ENCODE measurements around the gene TUFM. TPM values are rescaled to one million over a fixed set of nuclear protein-coding genes. Genes with fewer than 3 reads are reported as not detected.
"Not testable (repeated sequence)": the region's sequence is repeated elsewhere in the genome, so short reads cannot be mapped to it uniquely, and the experiment has no call there.

TUFM gene
- polyA plus RNA-seq, 12 donors = 108 to 176 (median 142) TPM; not detected in 1

- DNase-seq = no peak
These were observed 31.0 kb upstream of the TUFM start for GRCh38 chr16:28876973-28877654.

- no peak for DNase-seq
These were observed 30.0 kb upstream of the TUFM start for GRCh38 chr16:28876019-28876659.

GRCh38 chr16:28875134-28876018, 29.2 kb upstream of the TUFM start:
- DNase-seq = peak; percentile 38

GRCh38 chr16:28874406-28874805, 28.3 kb upstream of the TUFM start:
- DNase-seq = no peak

GRCh38 chr16:28873543-28874201, 27.5 kb upstream of the TUFM start:
- no peak for DNase-seq

GRCh38 chr16:28872952-28873351, 26.8 kb upstream of the TUFM start:
- no peak for DNase-seq

GRCh38 chr16:28869201-28869600, 23.1 kb upstream of the TUFM start:
- no peak for DNase-seq

- not testable (repeated sequence) for DNase-seq
These were observed 21.5 kb upstream of the TUFM start for GRCh38 chr16:28867646-28868045.

- no peak for DNase-seq
These were observed 21.1 kb upstream of the TUFM start for GRCh38 chr16:28867241-28867640.

GRCh38 chr16:28866454-28866804, 20.3 kb upstream of the TUFM start:
- no peak for DNase-seq

- DNase-seq = no peak
These were observed 19.7 kb upstream of the TUFM start for GRCh38 chr16:28865722-28866453.

- DNase-seq = no peak
These were observed 19.0 kb upstream of the TUFM start for GRCh38 chr16:28865001-28865688.

- peak; percentile 43 for DNase-seq
These were observed 18.0 kb upstream of the TUFM start for GRCh38 chr16:28863929-28864793.

- no peak for DNase-seq
These were observed 13.2 kb upstream of the TUFM start for GRCh38 chr16:28859326-28859725.

GRCh38 chr16:28858421-28858820, 12.3 kb upstream of the TUFM start:
- no peak for DNase-seq

- DNase-seq = no peak
These were observed 755 bp upstream of the TUFM start for GRCh38 chr16:28846933-28847273.

- DNase-seq = no peak
These were observed 428 bp downstream of the TUFM start for GRCh38 chr16:28845761-28846079.

- DNase-seq = no peak
These were observed 855 bp downstream of the TUFM start for GRCh38 chr16:28845293-28845692.

- no peak for DNase-seq
These were observed 1.8 kb downstream of the TUFM start for GRCh38 chr16:28844226-28844885.

GRCh38 chr16:28843766-28844165, 2.4 kb downstream of the TUFM start:
- no peak for DNase-seq

All from muscle of arm (tissue), 12 donors.